GM12878 (cell line): ENCODE data around the gene CXCL17. TPM values are rescaled to one million over a fixed set of nuclear protein-coding genes. Genes with fewer than 3 reads are reported as not detected.

Source experiments
- ATAC-seq: fragments of 200-7000 bp; cut with Tn5 transposase; 3 replicates; pipeline ENCODE4 v1.9.1; 2020; ENCODE audit warnings: mild to moderate bottlenecking, moderate library complexity
- BruUV-seq: library from RNA; stranded (reverse); fragments of 400-500 nt; replicated peaks from 2 replicates; lab custom pipeline; 2021; lab: Mats Ljungman, UMichigan
- CTCF ChIA-PET: fragments of 300-600 bp; sonication (Branson Sonifier 250); formaldehyde crosslinking; extraction: SDS; loops from one replicate; lab custom pipeline; 2021; ENCODE audit warnings: inconsistent platforms; lab: Yijun Ruan, JAX
- POLR2A ChIA-PET: fragments of 350-600 bp; formaldehyde crosslinking; extraction: SDS; loops from one replicate; lab custom pipeline; 2021; ENCODE audit warnings: inconsistent platforms; lab: Charles Lee
- RAD21 ChIA-PET: fragments of 300-600 bp; sonication (Branson Sonifier 250); formaldehyde crosslinking; loops from one replicate; lab custom pipeline; 2023; ENCODE audit warnings: antibody characterized with exemption; ENCODE audit not compliant: unreplicated experiment; lab: Charles Lee
- SMC1A ChIA-PET: fragments of 300-600 bp; sonication (Branson Sonifier 250); formaldehyde crosslinking; loops from one replicate; lab custom pipeline; 2023; ENCODE audit not compliant: unreplicated experiment, uncharacterized antibody; lab: Charles Lee
- DNase-seq: peaks from one replicate; pipeline ENCODE4 v3.0.0-alpha.2; 2011; ENCODE audit warnings: low read depth, low spot score
- FAIRE-seq: peaks from 3 replicates; lab custom pipeline; 2011; peaks lifted over from hg19 to GRCh38; lab: Jason Lieb, UNC
- H2AFZ ChIP-seq: 2 replicates; pipeline ENCODE4 v1.6.0; 2011; ENCODE audit warnings: low read depth, low read length, control low read depth; ENCODE audit not compliant: control insufficient read depth
- H3K27ac ChIP-seq: 2 replicates; pipeline ENCODE4 v1.5.1; 2011; ENCODE audit warnings: control low read depth; ENCODE audit not compliant: control insufficient read depth, insufficient read depth
- H3K27me3 ChIP-seq, 2 experiments: replicated peaks in 1 of 2; 2 replicates each; pipeline versions ENCODE4 v1.6.0 to v1.6.1; 2011; ENCODE audit warnings: low read length in 1 of 2; ENCODE audit not compliant: control insufficient read depth in 2 of 2, insufficient read depth in 2 of 2
- H3K36me3 ChIP-seq, 2 experiments: 2 replicates each; pipeline ENCODE4 v1.5.1; 2011; ENCODE audit warnings: low read length in 1 of 2; ENCODE audit not compliant: control insufficient read depth in 2 of 2, insufficient read depth in 2 of 2
- H3K4me1 ChIP-seq: 2 replicates; pipeline ENCODE4 v1.6.1; 2011; ENCODE audit warnings: mild to moderate bottlenecking, low read length, moderate library complexity, mixed read lengths; ENCODE audit not compliant: control insufficient read depth, insufficient read depth
- H3K4me2 ChIP-seq: 2 replicates; pipeline ENCODE4 v1.6.0; 2011; ENCODE audit warnings: control low read depth; ENCODE audit not compliant: control insufficient read depth, insufficient read depth
- H3K4me3 ChIP-seq: fragments of 200-600 bp; sonication (generic); 2 replicates; pipeline ENCODE4 v1.5.1; 2016
- H3K79me2 ChIP-seq: 2 replicates; pipeline ENCODE4 v1.6.0; 2011; ENCODE audit warnings: low read length; ENCODE audit not compliant: control insufficient read depth, insufficient read depth
- H3K9ac ChIP-seq: 2 replicates; pipeline ENCODE4 v1.8.0; 2011; ENCODE audit warnings: low read length, control low read depth, mixed read lengths; ENCODE audit not compliant: control insufficient read depth, insufficient read depth
- H3K9me3 ChIP-seq: replicated peaks from 3 replicates; pipeline ENCODE4 v1.5.1; 2011; ENCODE audit warnings: mild to moderate bottlenecking, low read length; ENCODE audit not compliant: control insufficient read depth, insufficient read depth
- H4K20me1 ChIP-seq: 2 replicates; pipeline ENCODE4 v1.6.0; 2011; ENCODE audit not compliant: control insufficient read depth, insufficient read depth
- KDM1A ChIP-seq: fragments of 200-600 bp; sonication (generic); IDR thresholded peaks from 2 replicates; pipeline ENCODE4 v1.6.1; 2016; ENCODE audit warnings: borderline replicate concordance
- KLF5 ChIP-seq: fragments of 450-650 bp; IDR thresholded peaks from 2 replicates; pipeline ENCODE4 v1.6.1; 2014; ENCODE audit warnings: mild to moderate bottlenecking; ENCODE audit not compliant: partially characterized antibody
- LARP7 ChIP-seq: fragments of 450-650 bp; IDR thresholded peaks from 2 replicates; pipeline ENCODE4 v1.6.1; 2017; ENCODE audit warnings: mild to moderate bottlenecking
- NFXL1 ChIP-seq: fragments of 450-650 bp; IDR thresholded peaks from 2 replicates; pipeline ENCODE4 v1.6.1; 2017; ENCODE audit warnings: antibody characterized with exemption, mild to moderate bottlenecking, borderline replicate concordance
- POLR2AphosphoS2 ChIP-seq: IDR thresholded peaks from 2 replicates; pipeline ENCODE4 v1.6.1; 2011; ENCODE audit warnings: low read depth, mild to moderate bottlenecking, low read length, improper control_type of control experiment, moderate library complexity
- POU2F2 ChIP-seq: IDR thresholded peaks from 3 replicates; pipeline ENCODE4 v1.6.1; 2011; ENCODE audit warnings: low read depth, mild to moderate bottlenecking, low read length, borderline replicate concordance
- RAD51 ChIP-seq: fragments of 450-650 bp; IDR thresholded peaks from 2 replicates; pipeline ENCODE4 v1.6.1; 2016; ENCODE audit warnings: moderate library complexity, mild to moderate bottlenecking, inconsistent platforms
- SRF ChIP-seq, 2 experiments: IDR thresholded peaks; 2 replicates each; pipeline ENCODE4 v1.6.1; 2011; ENCODE audit warnings: low read depth in 2 of 2, low read length in 2 of 2, mild to moderate bottlenecking in 1 of 2, moderate library complexity in 1 of 2
- STAT1 ChIP-seq: fragments of 450-650 bp; conservative IDR thresholded peaks from 2 replicates; pipeline ENCODE4 v1.6.1; 2014; ENCODE audit warnings: antibody characterized with exemption, mild to moderate bottlenecking
- WGBS: methylation state at CpG from one replicate; pipeline ENCODE4 v1.1.6; 2016; ENCODE audit warnings: low lambda C conversion rate; ENCODE audit not compliant: insufficient replicate concordance, insufficient coverage; ENCODE audit errors: missing lambda C conversion rate; 5-methylcytosine and 5-hydroxymethylcytosine counted together
- in situ Hi-C: fragments of 300-500 bp; cut with MboI; formaldehyde crosslinking; loops from 9 replicates; pipeline ENCODE4 v1.14.3; 2018; ENCODE audit warnings: mixed read lengths
- intact Hi-C: fragments of 100-400 bp; cut with micrococcal nuclease; formaldehyde crosslinking; loops from one replicate; pipeline ENCODE4 v1.14.2; 2022; ENCODE audit not compliant: unreplicated experiment
- polyA plus RNA-seq, 11 experiments: library from polyadenylated mRNA; depleted of rRNA in 4 of 11; unstranded in 6 of 11; stranded (reverse) in 5 of 11; fragments of >200 nt; fragmentation: Nextera tagmentation in 4 of 11; fragmentation: Illumina TruSeq in 1 of 11; extraction: Ambion mirVana in 4 of 11; extraction: Trizol in 1 of 11; gene quantifications; 1 replicate in 1 of 11; 2 replicates in 10 of 11; pipeline versions ENCODE4 v1.2.1 to v1.2.3, GENCODE V29; 2011 to 2016; ENCODE audit warnings: inconsistent platforms in 2 of 11, missing spikeins in 2 of 11, low read depth in 1 of 11
- total RNA-seq, 4 experiments: library from RNA; depleted of rRNA in 3 of 4; stranded (reverse); fragments of >200 nt in 3 of 4; fragmentation: Illumina TruSeq in 1 of 4; extraction: Trizol in 1 of 4; gene quantifications; 2 replicates each; pipeline versions ENCODE4 v1.2.1 to v1.2.3, GENCODE V29; 2013 to 2021
- TF ChIP-seq, protein P1 (sequence below): IDR thresholded peaks from 2 replicates; pipeline ENCODE4 v1.6.1; 2011; ENCODE audit warnings: low read depth, mild to moderate bottlenecking, low read length, moderate library complexity, borderline replicate concordance; ENCODE audit errors: extremely low read depth
- TF ChIP-seq, protein P2 (sequence below): fragments of 150-350 bp; IDR thresholded peaks from 2 replicates; pipeline ENCODE4 v1.6.1; 2016; ENCODE audit warnings: low read depth, low read length

CXCL17 gene
- total and polyA plus RNA-seq, 10 of the 15 experiments (the other 5 are each of a cell fraction or from before 2014, with no cell fraction given): 0.13 to 0.24 (median 0.15) TPM; not detected in 7

DNA sequence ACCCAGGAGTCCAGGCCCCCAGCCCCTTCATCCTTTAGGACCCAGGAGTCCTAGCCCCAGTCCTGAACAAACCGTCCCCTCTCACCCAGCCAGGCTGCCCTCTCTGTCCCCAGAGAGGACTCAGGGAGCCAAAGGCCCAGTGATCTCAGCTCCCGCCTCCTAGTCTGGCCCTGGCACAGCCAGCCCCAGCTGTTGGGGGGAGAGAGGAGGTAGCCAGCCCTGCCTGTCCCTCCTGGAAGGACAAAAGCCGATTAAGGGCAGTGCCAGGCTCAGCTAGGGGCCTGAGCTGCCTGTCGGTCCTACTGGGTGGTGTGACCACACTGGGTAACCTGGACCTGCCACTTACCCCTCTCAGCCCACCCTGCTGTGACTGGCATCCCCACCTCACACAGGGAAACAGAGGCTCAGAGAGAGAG is 30.1 kb downstream of the CXCL17 start:
- no peak for DNase-seq
- FAIRE-seq: no peak
- ChIA-PET RAD21 (no interaction called here), SMC1A (interaction anchor here (1.1 kb wide), 1 partner anchor 112 kb away, joined by 3 read pairs; no protein-coding TSS in a partner anchor), CTCF (interaction anchor here (0.9 to 1.2 kb wide), 2 partner anchors 16 to 22 kb away, joined by 3 read pairs; no protein-coding TSS in a partner anchor), POLR2A (interaction anchor here (0.6 kb wide), 1 partner anchor 57 kb away, joined by 3 read pairs; no protein-coding TSS in a partner anchor)
- BruUV-seq: no TSS peak
- ATAC-seq: no peak
- Histone ChIP-seq H3K9me3 (no peaks in the 10 kb centered on the region), H3K4me2 (no peak overlapping the region), H3K9ac (no peak overlapping the region), H3K27ac (no peak overlapping the region), H3K79me2 (no peaks in the 10 kb centered on the region), H3K4me1 (no peaks in the 10 kb centered on the region), H3K27me3 (no peaks in the 10 kb centered on the region), H3K4me3 (no peak overlapping the region), H2AFZ (no peak overlapping the region), H3K36me3 (peaks cover 0 to 3% of the 10 kb centered on the region in 2 experiments; a peak in 1 of 4 replicates), H4K20me1 (no peaks in the 10 kb centered on the region)
- 55% methylated on average over 4 of the region's 4 CpGs for WGBS
- in situ Hi-C loops (no loop called here), intact Hi-C loops (no loop called here)
- TF ChIP-seq POU2F2: no peak
- TF ChIP-seq LARP7: no peak
- TF ChIP-seq POLR2AphosphoS2: no peak
- no peak for TF ChIP-seq NFXL1
- TF ChIP-seq, protein P1, sequence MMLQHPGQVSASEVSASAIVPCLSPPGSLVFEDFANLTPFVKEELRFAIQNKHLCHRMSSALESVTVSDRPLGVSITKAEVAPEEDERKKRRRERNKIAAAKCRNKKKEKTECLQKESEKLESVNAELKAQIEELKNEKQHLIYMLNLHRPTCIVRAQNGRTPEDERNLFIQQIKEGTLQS: no peak
- TF ChIP-seq STAT1: no peak
- TF ChIP-seq KLF5: no peak
- TF ChIP-seq SRF (IDR thresholded peaks at IDR 0.05; ENCODE audit: low read depth in 2 of 2, low read length in 2 of 2): no peak
- no peak for TF ChIP-seq KDM1A
- TF ChIP-seq, protein P2, sequence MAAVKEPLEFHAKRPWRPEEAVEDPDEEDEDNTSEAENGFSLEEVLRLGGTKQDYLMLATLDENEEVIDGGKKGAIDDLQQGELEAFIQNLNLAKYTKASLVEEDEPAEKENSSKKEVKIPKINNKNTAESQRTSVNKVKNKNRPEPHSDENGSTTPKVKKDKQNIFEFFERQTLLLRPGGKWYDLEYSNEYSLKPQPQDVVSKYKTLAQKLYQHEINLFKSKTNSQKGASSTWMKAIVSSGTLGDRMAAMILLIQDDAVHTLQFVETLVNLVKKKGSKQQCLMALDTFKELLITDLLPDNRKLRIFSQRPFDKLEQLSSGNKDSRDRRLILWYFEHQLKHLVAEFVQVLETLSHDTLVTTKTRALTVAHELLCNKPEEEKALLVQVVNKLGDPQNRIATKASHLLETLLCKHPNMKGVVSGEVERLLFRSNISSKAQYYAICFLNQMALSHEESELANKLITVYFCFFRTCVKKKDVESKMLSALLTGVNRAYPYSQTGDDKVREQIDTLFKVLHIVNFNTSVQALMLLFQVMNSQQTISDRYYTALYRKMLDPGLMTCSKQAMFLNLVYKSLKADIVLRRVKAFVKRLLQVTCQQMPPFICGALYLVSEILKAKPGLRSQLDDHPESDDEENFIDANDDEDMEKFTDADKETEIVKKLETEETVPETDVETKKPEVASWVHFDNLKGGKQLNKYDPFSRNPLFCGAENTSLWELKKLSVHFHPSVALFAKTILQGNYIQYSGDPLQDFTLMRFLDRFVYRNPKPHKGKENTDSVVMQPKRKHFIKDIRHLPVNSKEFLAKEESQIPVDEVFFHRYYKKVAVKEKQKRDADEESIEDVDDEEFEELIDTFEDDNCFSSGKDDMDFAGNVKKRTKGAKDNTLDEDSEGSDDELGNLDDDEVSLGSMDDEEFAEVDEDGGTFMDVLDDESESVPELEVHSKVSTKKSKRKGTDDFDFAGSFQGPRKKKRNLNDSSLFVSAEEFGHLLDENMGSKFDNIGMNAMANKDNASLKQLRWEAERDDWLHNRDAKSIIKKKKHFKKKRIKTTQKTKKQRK: no peak
- TF ChIP-seq RAD51: no peak
